Left lobe of liver (tissue), 2 donors: ENCODE data around the gene FAM156B. TPM values are rescaled to one million over a fixed set of nuclear protein-coding genes. Genes with fewer than 3 reads are reported as not detected.
"Not testable (repeated sequence)": the region's sequence is repeated elsewhere in the genome, so short reads cannot be mapped to it uniquely, and the experiment has no call there.

ENCODE experiments used
- ATAC-seq: fragments of 200-7000 bp; cut with Tn5 transposase; one replicate; pipeline ENCODE4 v1.9.1; 2020; ENCODE audit warnings: mild to moderate bottlenecking, moderate library complexity
- DNase-seq: peaks from one replicate; pipeline ENCODE4 v3.0.0-alpha.2; 2020; ENCODE audit warnings: low spot score
- total RNA-seq: library from RNA; stranded (reverse); gene quantifications from one replicate; pipeline ENCODE4 v1.2.1, GENCODE V29; 2021
- donor health status: DM: no; HTN: no; CAD: no; lungs with moderate emphysema.
- donor health status: DM: no; HTN: yes; CAD: no.

Gene FAM156B
- total RNA-seq, 1 donor from 2014 or later, result 5.2 TPM

GRCh38 chrX:52914704-52915103 lies 17.6 kb downstream of the FAM156B start:
- not testable (repeated sequence) for DNase-seq, ATAC-seq

GRCh38 chrX:52923781-52924241 lies 26.7 kb downstream of the FAM156B start:
- ATAC-seq (no peak), DNase-seq (no peak)

GRCh38 chrX:52930214-52930613 lies 33.1 kb downstream of the FAM156B start:
- not testable (repeated sequence) for ATAC-seq, DNase-seq

- ATAC-seq (no peak), DNase-seq (no peak)
Measured at GRCh38 chrX:52933213-52933612, 36.1 kb downstream of the FAM156B start.

DNA sequence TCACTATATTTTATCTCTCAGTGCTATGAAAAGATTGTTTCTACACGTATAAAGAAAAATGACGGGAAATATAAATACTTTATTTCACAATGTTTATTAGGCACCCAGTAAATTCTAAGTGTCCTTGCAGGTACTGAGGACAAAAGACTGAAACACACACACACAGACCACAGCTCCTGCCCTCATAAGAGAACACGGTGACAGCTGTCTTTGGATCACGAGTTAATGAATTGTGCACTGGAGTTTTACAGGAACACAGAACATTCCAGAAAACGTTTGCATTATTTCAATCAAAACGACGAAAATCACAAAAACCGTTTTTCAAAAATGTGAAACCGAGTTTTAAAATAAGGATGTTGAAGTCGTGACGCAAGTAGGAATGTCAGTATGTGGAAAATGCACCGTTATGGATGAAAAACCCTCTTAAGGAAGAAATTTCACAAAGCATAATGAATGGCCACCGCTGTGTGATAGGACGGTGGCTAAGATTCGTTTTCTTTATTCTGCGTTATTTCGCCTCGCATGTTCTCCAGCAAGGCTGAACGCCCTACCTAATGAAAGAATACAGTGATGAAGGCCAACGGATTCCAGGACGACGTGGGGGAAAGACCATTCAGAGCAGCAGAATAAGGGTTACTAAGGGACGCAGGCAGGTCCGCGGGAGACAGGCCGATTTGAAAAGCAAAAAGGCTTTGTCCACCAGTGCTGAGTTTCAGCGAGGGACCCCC lies 37.0 kb downstream of the FAM156B start:
- DNase-seq, result no peak
- no peak for ATAC-seq

- DNase-seq (peak; percentile 91), ATAC-seq (peak; percentile 91)
Measured at GRCh38 chrX:52934704-52935469, 37.8 kb downstream of the FAM156B start.

GRCh38 chrX:52935470-52935784 lies 38.3 kb downstream of the FAM156B start:
- not testable (repeated sequence) for DNase-seq
- peak; percentile 1 for ATAC-seq

GRCh38 chrX:52940704-52941103 lies 43.6 kb downstream of the FAM156B start:
- not testable (repeated sequence) for DNase-seq, ATAC-seq

DNA sequence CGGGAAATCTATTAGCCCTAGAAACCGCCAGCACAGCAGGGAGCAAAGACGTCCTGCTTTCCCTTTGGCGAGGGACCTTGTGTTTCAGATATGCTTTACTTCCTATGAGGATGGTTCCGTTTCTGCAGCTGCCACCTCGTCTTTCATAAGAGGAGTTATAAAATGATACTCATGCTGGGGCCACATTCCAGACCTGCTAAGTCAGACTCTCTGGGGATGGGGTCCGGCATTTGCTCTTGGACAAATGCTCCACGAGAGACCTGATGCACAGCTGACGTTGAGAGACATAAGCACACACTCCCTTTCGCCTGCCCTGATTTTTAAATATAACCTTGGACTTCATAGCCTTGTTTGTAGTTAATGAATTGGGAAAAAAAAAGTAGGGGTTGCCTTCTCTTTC lies 44.6 kb downstream of the FAM156B start:
- not testable (repeated sequence) for ATAC-seq, DNase-seq

GRCh38 chrX:52945838-52946494 lies 48.8 kb downstream of the FAM156B start:
- ATAC-seq, DNase-seq: not testable (repeated sequence)

DNA sequence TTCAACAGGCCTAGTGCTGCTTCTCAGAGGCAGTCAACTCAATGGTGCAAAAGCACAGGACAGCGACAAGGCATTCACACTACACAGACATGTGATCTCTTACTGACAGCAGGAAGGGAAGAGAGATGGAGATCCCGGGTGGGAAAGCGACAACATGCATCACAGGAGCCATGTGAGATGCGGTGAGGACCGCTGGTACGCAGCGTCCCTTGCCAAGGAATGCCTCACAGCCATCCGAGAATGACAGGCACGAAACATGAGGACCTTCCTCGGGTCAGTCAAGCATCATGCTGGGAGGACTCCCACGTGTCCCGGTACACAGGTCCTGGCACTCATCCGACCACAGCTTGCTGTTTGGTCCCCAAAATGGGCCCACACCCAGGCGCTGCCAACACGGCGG lies 50.4 kb downstream of the FAM156B start:
- ATAC-seq, DNase-seq: not testable (repeated sequence)

GRCh38 chrX:52948265-52948664 lies 51.1 kb downstream of the FAM156B start:
- not testable (repeated sequence) for DNase-seq, ATAC-seq

- not testable (repeated sequence) for DNase-seq, ATAC-seq
Measured at GRCh38 chrX:52949325-52949724, 52.2 kb downstream of the FAM156B start.

GRCh38 chrX:52949884-52950283 lies 52.8 kb downstream of the FAM156B start:
- DNase-seq, ATAC-seq: not testable (repeated sequence)

Other genes with a start within 250 kb of the FAM156B start
- not detected for gene SSX7, start 242.4 kb upstream of the FAM156B start, total RNA-seq
- not detected for gene SSX2, start 190.2 kb upstream of the FAM156B start, total RNA-seq
- 0.23 TPM for gene SSX2B, start 146.1 kb upstream of the FAM156B start, total RNA-seq
- not detected for gene SPANXN5, start 99.9 kb upstream of the FAM156B start, total RNA-seq
- not detected for gene XAGE5, start 86.0 kb upstream of the FAM156B start, total RNA-seq
- gene XAGE3, start 29.2 kb upstream of the FAM156B start, total RNA-seq, result not detected
- 8.7 TPM for gene FAM156A, start 61.2 kb downstream of the FAM156B start, total RNA-seq
- 0.23 TPM for gene GPR173, start 151.5 kb downstream of the FAM156B start, total RNA-seq
- 4.8 TPM for gene TSPYL2, start 185.0 kb downstream of the FAM156B start, total RNA-seq
- 5.0 TPM for gene KANTR, start 196.8 kb downstream of the FAM156B start, total RNA-seq